ENCODE results near the gene AWAT2.

AWAT2 gene

GRCh38 chrX:69995362-69996112 lies 54.2 kb downstream of the AWAT2 start:
- no peak for DNase-seq

- DNase-seq = no peak
These were observed 56.2 kb downstream of the AWAT2 start for GRCh38 chrX:69993494-69993893.

- DNase-seq = no peak
These were observed 58.1 kb downstream of the AWAT2 start for GRCh38 chrX:69991685-69992084.
